Caco-2 (cell line): ENCODE data around the gene SFT2D1. TPM values are rescaled to one million over a fixed set of nuclear protein-coding genes. Genes with fewer than 3 reads are reported as not detected.

Source experiments
- BruUV-seq: library from RNA; stranded (reverse); fragments of 400-500 nt; replicated peaks from 2 replicates; lab custom pipeline; 2021; lab: Mats Ljungman, UMichigan
- CTCF ChIA-PET: fragments of 300-600 bp; sonication (Branson Sonifier 250); formaldehyde crosslinking; loops from one replicate; lab custom pipeline; 2022; ENCODE audit warnings: antibody characterized with exemption; lab: Charles Lee
- POLR2A ChIA-PET: fragments of 300-600 bp; sonication (Branson Sonifier 250); formaldehyde crosslinking; loops from one replicate; lab custom pipeline; 2022; ENCODE audit warnings: antibody characterized with exemption; lab: Charles Lee
- DNase-seq, 2 experiments: peaks; one replicate each; pipeline versions ENCODE4 v3.0.0 to v3.0.0-alpha.2; 2020 to 2022
- H3K27me3 ChIP-seq: replicated peaks from 2 replicates; pipeline ENCODE4 v1.6.0; 2011; ENCODE audit warnings: low read length; ENCODE audit not compliant: control insufficient read depth, insufficient read depth
- H3K36me3 ChIP-seq: 2 replicates; pipeline ENCODE4 v1.5.1; 2011; ENCODE audit warnings: low read length; ENCODE audit not compliant: control insufficient read depth, insufficient read depth
- H3K4me1 ChIP-seq: fragments of 250-450 bp; sonication (Bioruptor Pico); 2 replicates; pipeline ENCODE4 v1.5.1; 2020; ENCODE audit warnings: mild to moderate bottlenecking
- H3K4me3 ChIP-seq: 2 replicates; pipeline ENCODE4 v1.5.1; 2011; ENCODE audit warnings: low read depth, mild to moderate bottlenecking, control low read depth, low read length
- H3K9me3 ChIP-seq: fragments of 250-450 bp; sonication (Bioruptor Pico); 2 replicates; pipeline ENCODE4 v1.5.1; 2020; ENCODE audit warnings: mild to moderate bottlenecking, moderate library complexity
- H3K27ac Mint-ChIP-seq: one replicate; pipeline ENCODE4 v1.8.0; 2022; ENCODE audit warnings: mixed read lengths; ENCODE audit not compliant: unreplicated experiment
- H3K27me3 Mint-ChIP-seq: one replicate; pipeline ENCODE4 v1.8.0; 2022; ENCODE audit warnings: mixed read lengths; ENCODE audit not compliant: insufficient read depth, unreplicated experiment
- H3K36me3 Mint-ChIP-seq: one replicate; pipeline ENCODE4 v1.8.0; 2022; ENCODE audit warnings: mild to moderate bottlenecking, mixed read lengths; ENCODE audit not compliant: insufficient read depth, unreplicated experiment
- H3K4me1 Mint-ChIP-seq: one replicate; pipeline ENCODE4 v1.8.0; 2022; ENCODE audit warnings: low read depth, mixed read lengths; ENCODE audit not compliant: unreplicated experiment
- H3K4me3 Mint-ChIP-seq: one replicate; pipeline ENCODE4 v1.8.0; 2022; ENCODE audit warnings: mild to moderate bottlenecking, moderate library complexity, mixed read lengths; ENCODE audit not compliant: unreplicated experiment
- H3K9me3 Mint-ChIP-seq: one replicate; pipeline ENCODE4 v1.8.0; 2022; ENCODE audit warnings: mixed read lengths; ENCODE audit not compliant: unreplicated experiment
- intact Hi-C: fragments of 100-400 bp; cut with micrococcal nuclease; formaldehyde crosslinking; loops from one replicate; pipeline ENCODE4 v1.10.0; 2022; ENCODE audit not compliant: unreplicated experiment
- total RNA-seq: library from RNA; stranded (reverse); gene quantifications from 2 replicates; pipeline ENCODE4 v1.2.3, GENCODE V29; 2022
- TF ChIP-seq, protein P1 (sequence below), 2 experiments: fragments of 200-600 bp in 1 of 2; IDR thresholded peaks; 1 replicate in 1 of 2; 2 replicates in 1 of 2; pipeline versions ENCODE4 v1.5.1 to v1.8.0; 2011 to 2022; ENCODE audit warnings: antibody characterized with exemption in 1 of 2, control low read depth in 1 of 2, inconsistent platforms in 1 of 2, low read depth in 1 of 2, low read length in 1 of 2, mild to moderate bottlenecking in 1 of 2, moderate library complexity in 1 of 2; ENCODE audit not compliant: insufficient read depth in 1 of 2, severe bottlenecking in 1 of 2, unreplicated experiment in 1 of 2

SFT2D1 gene
- total RNA-seq, 1 experiment from 2014 or later: 48.1 TPM

DNA sequence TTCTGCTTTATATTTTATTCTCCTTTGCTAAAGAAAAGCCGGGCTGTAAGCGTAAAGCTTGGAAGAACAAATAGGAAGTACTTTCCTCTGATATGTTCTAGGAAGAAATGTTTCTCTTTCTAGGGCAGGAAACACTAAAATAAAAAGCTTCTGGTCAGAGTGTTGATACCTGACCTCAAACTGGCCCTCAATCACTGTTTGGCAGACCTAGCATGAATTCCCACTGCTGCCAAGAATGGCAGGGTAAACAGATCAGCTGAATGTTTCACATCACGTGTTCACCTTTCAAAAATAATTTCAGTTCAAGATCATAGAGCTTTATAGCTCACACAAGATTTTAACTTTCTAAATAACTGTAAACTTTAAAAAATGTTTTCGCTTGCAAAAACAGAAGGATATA is 37.5 kb upstream of the SFT2D1 start:
- H3K27me3 ChIP-seq: no peaks in the 10 kb centered on the region
- no peaks in the 10 kb centered on the region for H3K4me1 Mint-ChIP-seq
- ChIA-PET CTCF (no interaction called here), POLR2A (interaction anchor here (0.5 kb wide), 1 partner anchor 1719 kb away, joined by 3 read pairs; no protein-coding TSS in a partner anchor)
- H3K4me1 ChIP-seq: 0 out of 2 replicates have a peak, but pooled peaks cover 6% of the 10 kb centered on the region
- intact Hi-C loops: loop anchor here (10.0 kb wide), 1 partner anchor 615 kb away; the partner anchor contains the start of gene CEP43
- BruUV-seq: no TSS peak
- H3K36me3 ChIP-seq: no peaks in the 10 kb centered on the region
- no peaks in the 10 kb centered on the region for H3K9me3 ChIP-seq
- TF ChIP-seq, protein P1, sequence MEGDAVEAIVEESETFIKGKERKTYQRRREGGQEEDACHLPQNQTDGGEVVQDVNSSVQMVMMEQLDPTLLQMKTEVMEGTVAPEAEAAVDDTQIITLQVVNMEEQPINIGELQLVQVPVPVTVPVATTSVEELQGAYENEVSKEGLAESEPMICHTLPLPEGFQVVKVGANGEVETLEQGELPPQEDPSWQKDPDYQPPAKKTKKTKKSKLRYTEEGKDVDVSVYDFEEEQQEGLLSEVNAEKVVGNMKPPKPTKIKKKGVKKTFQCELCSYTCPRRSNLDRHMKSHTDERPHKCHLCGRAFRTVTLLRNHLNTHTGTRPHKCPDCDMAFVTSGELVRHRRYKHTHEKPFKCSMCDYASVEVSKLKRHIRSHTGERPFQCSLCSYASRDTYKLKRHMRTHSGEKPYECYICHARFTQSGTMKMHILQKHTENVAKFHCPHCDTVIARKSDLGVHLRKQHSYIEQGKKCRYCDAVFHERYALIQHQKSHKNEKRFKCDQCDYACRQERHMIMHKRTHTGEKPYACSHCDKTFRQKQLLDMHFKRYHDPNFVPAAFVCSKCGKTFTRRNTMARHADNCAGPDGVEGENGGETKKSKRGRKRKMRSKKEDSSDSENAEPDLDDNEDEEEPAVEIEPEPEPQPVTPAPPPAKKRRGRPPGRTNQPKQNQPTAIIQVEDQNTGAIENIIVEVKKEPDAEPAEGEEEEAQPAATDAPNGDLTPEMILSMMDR (IDR thresholded peaks at IDR 0.05; ENCODE audit: insufficient read depth in 1 of 2, low read depth in 1 of 2, low read length in 1 of 2, severe bottlenecking in 1 of 2, unreplicated experiment in 1 of 2): no peak
- no peak overlapping the region for H3K27ac Mint-ChIP-seq
- DNase-seq: no peak
- no peaks in the 10 kb centered on the region for H3K9me3 Mint-ChIP-seq
- no peak overlapping the region for H3K4me3 Mint-ChIP-seq
- peaks cover 11% of the 10 kb centered on the region for H3K36me3 Mint-ChIP-seq
- no peak overlapping the region for H3K4me3 ChIP-seq
- H3K27me3 Mint-ChIP-seq: no peaks in the 10 kb centered on the region

DNA sequence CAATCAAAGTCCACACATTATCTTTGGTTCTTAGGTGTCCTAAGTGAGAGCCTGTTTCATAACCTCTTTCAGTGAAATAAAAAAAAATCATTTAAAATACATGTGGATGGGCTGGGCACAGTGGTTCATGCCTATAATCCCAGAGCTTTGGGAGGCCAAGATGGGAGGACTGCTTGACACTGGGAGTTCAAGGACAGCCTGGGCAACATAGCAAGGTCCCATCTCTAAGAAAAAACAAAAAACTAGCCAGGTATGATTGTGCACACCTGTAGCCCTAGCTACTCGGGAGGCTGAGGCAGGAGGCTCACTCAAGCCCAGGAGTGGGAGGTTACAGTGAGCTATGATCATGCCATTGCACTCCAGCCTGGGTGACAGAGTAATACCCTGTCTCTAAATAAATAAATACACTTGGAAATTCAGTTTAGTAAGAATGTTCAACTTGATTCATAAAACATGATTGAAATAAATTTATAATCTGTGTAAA is 36.8 kb upstream of the SFT2D1 start:
- TF ChIP-seq, protein P1 (IDR thresholded peaks at IDR 0.05; ENCODE audit: insufficient read depth in 1 of 2, low read depth in 1 of 2, low read length in 1 of 2, severe bottlenecking in 1 of 2, unreplicated experiment in 1 of 2): no peak
- H3K27me3 Mint-ChIP-seq: no peaks in the 10 kb centered on the region
- H3K4me3 Mint-ChIP-seq: no peak overlapping the region
- Histone ChIP-seq H3K27me3 (no peaks in the 10 kb centered on the region), H3K4me1 (0 out of 2 replicates have a peak, but pooled peaks cover 6% of the 10 kb centered on the region), H3K36me3 (no peaks in the 10 kb centered on the region), H3K4me3 (no peak overlapping the region), H3K9me3 (no peaks in the 10 kb centered on the region)
- H3K9me3 Mint-ChIP-seq: no peaks in the 10 kb centered on the region
- BruUV-seq: no TSS peak
- CTCF ChIA-PET: interaction anchor here (0.7 kb wide), 1 partner anchor 103 kb away, joined by 4 read pairs; no protein-coding TSS in a partner anchor
- no peak for DNase-seq
- intact Hi-C loops: no loop called here
- peaks cover 11% of the 10 kb centered on the region for H3K36me3 Mint-ChIP-seq
- no peaks in the 10 kb centered on the region for H3K4me1 Mint-ChIP-seq
- no peak overlapping the region for H3K27ac Mint-ChIP-seq
- POLR2A ChIA-PET: no interaction called here

DNA sequence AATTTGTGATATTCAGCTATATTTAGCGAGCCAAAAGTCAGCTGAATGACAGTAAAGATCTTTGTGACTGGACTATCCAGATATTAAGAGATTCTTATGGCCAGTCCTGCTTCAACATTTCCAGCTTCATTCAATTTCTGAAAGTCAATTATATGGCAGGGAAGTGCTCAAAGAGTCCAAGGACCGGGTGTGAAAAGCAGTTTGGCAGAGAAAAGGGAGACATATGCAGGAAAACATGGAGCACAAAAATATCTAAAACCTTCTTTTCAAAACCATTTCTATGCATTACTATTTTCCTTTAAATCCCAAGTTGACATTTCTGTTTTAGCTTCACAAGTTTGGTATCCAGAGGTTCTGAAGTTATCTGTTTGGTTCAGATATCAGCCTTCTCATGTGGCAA is 35.4 kb upstream of the SFT2D1 start:
- H3K4me1 Mint-ChIP-seq: no peaks in the 10 kb centered on the region

More for the DNA sequence above, 35.4 kb upstream of the SFT2D1 start:
- Histone ChIP-seq H3K36me3 (no peaks in the 10 kb centered on the region; the same call in 1 of the 2 replicates), H3K27me3 (no peaks in the 10 kb centered on the region), H3K4me1 (0 out of 2 replicates have a peak, but pooled peaks cover 6% of the 10 kb centered on the region), H3K4me3 (no peak overlapping the region), H3K9me3 (no peaks in the 10 kb centered on the region)
- ChIA-PET POLR2A (no interaction called here), CTCF (no interaction called here)
- intact Hi-C loops: no loop called here
- Mint-ChIP-seq H3K27me3 (no peaks in the 10 kb centered on the region), H3K9me3 (no peaks in the 10 kb centered on the region), H3K27ac (no peak overlapping the region), H3K4me3 (no peak overlapping the region), H3K36me3 (peaks cover 11% of the 10 kb centered on the region)
- DNase-seq: no peak
- no TSS peak for BruUV-seq
- TF ChIP-seq, protein P1 (IDR thresholded peaks at IDR 0.05; ENCODE audit: insufficient read depth in 1 of 2, low read depth in 1 of 2, low read length in 1 of 2, severe bottlenecking in 1 of 2, unreplicated experiment in 1 of 2): no peak
